Memory B cell (primary cell): ENCODE results near the gene CCNK.
A peak's percentile ranks its signal among the peaks of the same experiment; 100 is the strongest.

Experiments used
- ATAC-seq: fragments of 150-1000 bp; cut with Tn5 transposase; 2 replicates; pipeline ENCODE4 v1.10.0; 2021; ENCODE audit warnings: low read depth, mild to moderate bottlenecking, moderate library complexity
- DNase-seq, 2 donors: peaks; one replicate each; pipeline ENCODE4 v3.0.0; 2022; ENCODE audit warnings: low spot score in 2 of 2
- H3K27ac Mint-ChIP-seq: one replicate; pipeline ENCODE4 v1.8.0; 2022; ENCODE audit warnings: mild to moderate bottlenecking, moderate library complexity, mixed read lengths
- H3K27me3 Mint-ChIP-seq: one replicate; pipeline ENCODE4 v1.8.0; 2022; ENCODE audit warnings: mixed read lengths
- H3K36me3 Mint-ChIP-seq: one replicate; pipeline ENCODE4 v1.8.0; 2022; ENCODE audit warnings: mild to moderate bottlenecking, mixed read lengths
- H3K4me1 Mint-ChIP-seq: one replicate; pipeline ENCODE4 v1.8.0; 2022; ENCODE audit warnings: mixed read lengths
- H3K4me3 Mint-ChIP-seq: one replicate; pipeline ENCODE4 v1.8.0; 2022; ENCODE audit warnings: mild to moderate bottlenecking, moderate library complexity, mixed read lengths
- H3K9me3 Mint-ChIP-seq: one replicate; pipeline ENCODE4 v1.8.0; 2022; ENCODE audit warnings: mixed read lengths

CCNK gene

GRCh38 chr14:99475179-99475578, 6.0 kb upstream of the CCNK start:
- ATAC-seq (no peak), DNase-seq (no peak)
- H3K4me1 Mint-ChIP-seq = peaks cover 28% of the 10 kb centered on the region

DNA sequence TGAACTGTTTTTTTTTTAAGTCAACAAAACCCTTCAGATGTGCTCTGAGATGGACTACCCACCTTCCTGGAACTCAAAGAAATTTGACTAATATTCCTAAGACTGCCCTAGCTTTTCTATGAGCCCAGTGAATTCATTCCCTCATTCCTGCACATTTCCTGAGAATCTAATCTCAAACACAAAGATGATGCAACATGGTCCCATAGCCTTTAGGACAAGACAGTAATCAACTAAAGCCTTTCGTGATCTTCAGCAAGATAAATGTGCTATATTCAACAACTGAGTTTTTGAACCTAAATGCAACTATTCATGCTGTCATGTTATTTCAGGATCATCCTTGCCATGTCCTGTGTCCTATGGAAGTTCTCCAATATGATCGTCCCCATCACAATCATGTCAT, 5.5 kb upstream of the CCNK start:
- no peak overlapping the region for H3K4me3 Mint-ChIP-seq
- no peaks in the 10 kb centered on the region for H3K36me3 Mint-ChIP-seq

More at GRCh38 chr14:99475179-99475578, 6.0 kb upstream of the CCNK start:
- Mint-ChIP-seq H3K36me3 (no peaks in the 10 kb centered on the region), H3K4me3 (no peak overlapping the region), H3K27ac (no peak overlapping the region), H3K9me3 (no peaks in the 10 kb centered on the region), H3K27me3 (no peaks in the 10 kb centered on the region)

DNA sequence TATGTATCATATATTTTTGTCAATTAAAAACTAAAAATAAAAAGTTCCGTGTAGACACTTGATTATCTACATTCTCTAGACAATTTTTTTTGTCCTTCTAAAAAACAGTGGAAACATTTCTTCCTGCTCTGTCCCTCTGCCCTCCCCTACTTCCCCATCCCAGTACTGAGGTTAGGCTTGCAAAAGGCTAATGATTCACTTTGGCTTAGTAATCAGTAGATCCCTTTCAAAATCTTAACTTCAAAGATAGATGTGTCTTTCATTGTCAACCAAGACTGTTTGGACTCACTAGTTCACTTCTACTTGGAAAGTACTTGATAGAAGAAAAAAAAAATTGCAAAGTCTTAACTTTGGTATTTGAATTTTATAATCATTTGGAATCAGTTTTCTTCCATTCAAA, 4.3 kb upstream of the CCNK start:
- no peaks in the 10 kb centered on the region for H3K9me3 Mint-ChIP-seq
- peaks cover 25% of the 10 kb centered on the region for H3K4me1 Mint-ChIP-seq
- no peak overlapping the region for H3K4me3 Mint-ChIP-seq
- ATAC-seq (no peak), DNase-seq (no peak)
- H3K27ac Mint-ChIP-seq = peak overlapping the region; percentile 62
- H3K27me3 Mint-ChIP-seq = no peaks in the 10 kb centered on the region
- no peaks in the 10 kb centered on the region for H3K36me3 Mint-ChIP-seq

More for the DNA sequence above, 5.5 kb upstream of the CCNK start:
- no peak for DNase-seq
- Mint-ChIP-seq H3K4me1 (peaks cover 26% of the 10 kb centered on the region), H3K9me3 (no peaks in the 10 kb centered on the region), H3K27ac (no peak overlapping the region), H3K27me3 (no peaks in the 10 kb centered on the region)
- ATAC-seq = no peak

GRCh38 chr14:99478128-99478527, 3.1 kb upstream of the CCNK start:
- Mint-ChIP-seq H3K36me3 (no peaks in the 10 kb centered on the region), H3K4me3 (no peak overlapping the region), H3K27ac (no peak overlapping the region), H3K9me3 (no peaks in the 10 kb centered on the region), H3K27me3 (no peaks in the 10 kb centered on the region), H3K4me1 (peaks cover 30% of the 10 kb centered on the region)
- DNase-seq (no peak), ATAC-seq (no peak)

DNA sequence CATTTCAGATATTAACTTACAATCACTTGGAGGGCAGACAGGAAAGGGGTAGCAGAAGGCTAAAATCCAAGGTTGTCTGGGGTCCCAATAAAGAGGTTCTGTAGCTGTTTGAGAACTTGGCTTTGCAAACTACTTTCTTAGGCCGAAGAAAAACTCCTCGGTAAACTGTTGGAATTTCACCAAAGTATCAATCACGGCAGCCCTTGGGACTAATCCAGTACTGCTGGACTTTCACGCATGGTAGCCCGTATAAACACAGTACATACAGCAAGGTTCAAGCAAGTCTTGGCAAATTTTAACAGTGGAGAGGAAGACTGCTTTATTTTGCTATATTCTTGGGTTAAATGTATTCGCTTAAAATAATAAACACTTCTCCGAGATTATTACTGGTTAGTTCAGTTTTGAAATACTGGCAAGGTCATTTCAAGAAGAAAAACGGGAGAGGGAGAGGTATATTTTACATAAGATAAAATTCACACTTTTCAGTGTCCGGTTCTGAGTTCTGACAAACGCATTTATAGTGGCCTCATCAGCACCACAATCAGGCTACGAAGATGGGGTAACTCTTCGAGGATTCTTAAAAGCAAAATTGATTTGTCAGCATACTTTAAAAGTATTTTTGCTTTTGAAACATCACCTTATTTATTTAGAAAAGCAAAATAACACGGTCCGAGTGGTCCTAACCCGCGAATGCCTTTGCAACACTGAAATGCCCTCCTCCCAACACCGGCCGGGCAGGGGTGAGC, 1.9 kb upstream of the CCNK start:
- H3K4me1 Mint-ChIP-seq = peaks cover 39% of the 10 kb centered on the region
- no peaks in the 10 kb centered on the region for H3K9me3 Mint-ChIP-seq
- ATAC-seq = no peak
- no peaks in the 10 kb centered on the region for H3K27me3 Mint-ChIP-seq
- peak overlapping the region; percentile 76 for H3K27ac Mint-ChIP-seq
- no peak for DNase-seq
- H3K4me3 Mint-ChIP-seq = peak overlapping the region; percentile 99
- no peaks in the 10 kb centered on the region for H3K36me3 Mint-ChIP-seq

DNA sequence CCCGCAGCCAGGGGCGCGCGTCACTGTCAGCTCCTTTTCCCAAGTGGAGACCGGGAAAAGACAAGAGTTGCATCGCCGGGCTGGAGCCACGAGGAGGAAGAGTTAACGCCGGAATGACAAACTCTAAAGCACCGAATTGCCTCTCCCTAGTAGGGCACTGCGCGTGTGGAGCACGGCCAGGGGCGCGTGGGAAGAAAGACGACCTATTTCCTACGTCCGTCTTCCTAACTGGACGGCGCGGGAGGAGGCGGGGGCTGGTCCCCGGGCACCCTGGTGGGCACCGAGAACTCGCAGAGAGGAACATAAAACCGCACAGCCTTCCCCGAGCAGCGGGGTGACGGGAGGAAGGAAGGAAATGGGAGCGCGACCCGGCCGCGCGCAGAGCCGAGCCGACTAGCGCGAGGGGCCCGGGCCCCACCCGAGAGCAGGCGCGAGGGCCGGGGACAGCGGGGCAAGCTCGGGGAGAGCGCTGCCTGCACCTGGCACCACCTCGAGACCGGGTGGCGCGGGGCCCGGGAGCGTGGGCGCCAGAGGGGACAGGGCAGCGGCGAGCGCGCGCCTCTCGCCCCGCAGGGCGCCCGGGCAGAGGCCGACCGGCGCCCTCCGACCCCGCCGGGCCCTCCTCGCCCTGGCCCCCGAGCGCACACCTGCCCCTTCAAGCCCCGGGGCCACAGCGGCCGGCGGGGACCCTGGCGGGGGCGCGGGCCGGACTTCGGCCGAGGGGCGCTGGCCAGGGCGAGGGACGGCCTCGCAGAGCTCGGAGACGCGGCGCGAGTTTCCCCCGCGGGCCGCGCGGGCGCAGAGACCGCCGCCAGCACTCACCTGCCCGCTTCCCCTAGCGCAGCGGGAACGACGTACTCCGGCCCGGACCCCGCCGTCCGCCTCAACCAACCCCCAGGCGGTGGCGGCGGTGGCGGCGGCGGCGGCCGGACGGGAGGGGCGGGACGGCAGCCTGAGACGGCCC, 1.0 kb upstream of the CCNK start, which contains the start of gene SETD3:
Gene SETD3, minus strand, starts transcription at position 954 of the 964 bp plus-strand sequence. CDS start 15,054 bp downstream, outside the sequence.
- H3K4me1 Mint-ChIP-seq = peaks cover 41% of the 10 kb centered on the region

GRCh38 chr14:99481745-99482099, 513 bp downstream of the CCNK start:
- Mint-ChIP-seq H3K4me1 (peaks cover 52% of the 10 kb centered on the region), H3K36me3 (no peaks in the 10 kb centered on the region), H3K27ac (peak overlapping the region; percentile 91), H3K9me3 (no peaks in the 10 kb centered on the region), H3K27me3 (no peaks in the 10 kb centered on the region), H3K4me3 (peak overlapping the region; percentile 86)
- DNase-seq (peak in 1 of 2 donors; percentile 2), ATAC-seq (no peak)

More for the DNA sequence above, 1.0 kb upstream of the CCNK start, which contains the start of gene SETD3:
- no peaks in the 10 kb centered on the region for H3K27me3 Mint-ChIP-seq
- no peaks in the 10 kb centered on the region for H3K9me3 Mint-ChIP-seq
- H3K4me3 Mint-ChIP-seq = peak within 1 kb of the TSS; percentile 99
- ATAC-seq = no peak
- H3K27ac Mint-ChIP-seq = peak within 1 kb of the TSS; percentile 91
- H3K36me3 Mint-ChIP-seq = no peaks in the 10 kb centered on the region
- peak; percentile 7 to 45 for DNase-seq

GRCh38 chr14:99484106-99484505, 2.9 kb downstream of the CCNK start:
- ATAC-seq (no peak), DNase-seq (no peak)
- Mint-ChIP-seq H3K9me3 (no peaks in the 10 kb centered on the region), H3K27ac (no peak overlapping the region), H3K36me3 (no peaks in the 10 kb centered on the region), H3K4me1 (peaks cover 47% of the 10 kb centered on the region), H3K4me3 (no peak overlapping the region), H3K27me3 (no peaks in the 10 kb centered on the region)

DNA sequence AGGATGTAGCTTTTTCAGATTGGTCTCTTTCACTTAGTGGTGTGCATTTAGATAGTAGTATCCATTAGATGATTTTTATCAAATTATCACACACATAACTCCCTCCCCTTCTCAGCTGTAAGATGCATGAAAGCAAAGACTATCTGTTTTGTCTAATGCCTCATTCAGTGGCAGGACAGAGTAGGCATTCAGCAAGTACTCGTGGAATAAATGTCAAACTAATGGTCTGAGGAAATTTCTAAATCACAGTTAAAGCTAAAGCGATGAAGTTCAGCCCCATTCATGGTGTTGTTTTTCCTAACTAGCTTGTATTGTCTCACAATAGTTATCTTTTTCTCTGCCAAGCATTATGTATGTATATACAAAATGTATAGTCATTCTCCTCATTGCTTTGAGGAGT, 16.1 kb downstream of the CCNK start:
- DNase-seq = no peak

DNA sequence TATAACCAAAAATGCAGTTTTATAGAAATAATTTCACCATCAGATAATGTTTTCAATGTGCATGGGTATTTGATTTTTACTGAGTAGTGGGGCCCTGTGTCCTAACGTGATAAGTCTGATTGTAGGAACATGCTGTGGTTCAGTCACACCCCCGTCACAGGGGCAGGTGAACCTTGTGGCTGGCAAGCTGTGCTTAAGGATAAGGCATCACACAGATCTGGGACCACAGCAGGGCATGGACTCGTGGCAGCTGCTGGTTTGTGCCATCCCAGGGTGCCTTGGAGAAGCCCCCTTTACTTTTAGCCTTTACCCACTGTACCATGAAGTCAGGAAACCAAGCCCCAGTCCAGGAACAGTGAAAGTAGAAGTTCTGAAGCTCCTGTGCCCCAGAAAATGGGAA, 16.7 kb downstream of the CCNK start:
- Mint-ChIP-seq H3K4me1 (peaks cover 4% of the 10 kb centered on the region), H3K9me3 (no peaks in the 10 kb centered on the region), H3K36me3 (peaks cover 39% of the 10 kb centered on the region), H3K27ac (no peak overlapping the region), H3K4me3 (no peak overlapping the region), H3K27me3 (no peaks in the 10 kb centered on the region)
- DNase-seq (no peak), ATAC-seq (no peak)

More for the DNA sequence above, 16.1 kb downstream of the CCNK start:
- no peak overlapping the region for H3K27ac Mint-ChIP-seq
- ATAC-seq = no peak
- H3K4me1 Mint-ChIP-seq = peaks cover 4% of the 10 kb centered on the region
- H3K4me3 Mint-ChIP-seq = no peak overlapping the region
- no peaks in the 10 kb centered on the region for H3K9me3 Mint-ChIP-seq
- no peaks in the 10 kb centered on the region for H3K27me3 Mint-ChIP-seq
- peaks cover 38% of the 10 kb centered on the region for H3K36me3 Mint-ChIP-seq

DNA sequence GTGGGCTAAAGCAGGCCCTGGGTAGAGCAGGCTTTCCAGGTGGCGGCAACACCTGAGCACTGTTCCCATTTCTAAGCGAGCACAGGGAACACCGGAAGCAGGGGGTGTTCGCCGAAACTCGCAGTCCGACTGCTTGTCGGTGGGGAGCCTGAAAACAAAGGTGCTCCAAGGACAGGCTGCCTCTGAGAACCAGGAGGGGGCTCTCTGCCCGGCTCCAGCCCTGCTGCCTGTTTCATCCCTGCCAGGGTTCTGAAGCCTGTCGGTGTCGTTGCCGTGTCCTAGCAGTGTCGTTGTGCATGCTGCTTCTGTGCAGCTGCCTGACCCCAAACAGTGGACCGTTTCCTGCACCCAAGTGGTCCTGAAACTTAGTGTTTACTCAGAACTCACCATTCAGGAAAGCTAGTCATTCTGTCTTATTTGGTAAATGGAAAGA, 21.8 kb downstream of the CCNK start:
- ATAC-seq (no peak), DNase-seq (no peak)
- Mint-ChIP-seq H3K9me3 (no peaks in the 10 kb centered on the region), H3K27me3 (no peaks in the 10 kb centered on the region), H3K4me1 (no peaks in the 10 kb centered on the region), H3K4me3 (no peak overlapping the region), H3K36me3 (peaks cover 35% of the 10 kb centered on the region), H3K27ac (no peak overlapping the region)

- DNase-seq = no peak
- Mint-ChIP-seq H3K4me3 (no peak overlapping the region), H3K9me3 (no peaks in the 10 kb centered on the region), H3K27me3 (no peaks in the 10 kb centered on the region), H3K27ac (no peak overlapping the region), H3K4me1 (no peaks in the 10 kb centered on the region), H3K36me3 (peaks cover 43% of the 10 kb centered on the region)
- ATAC-seq = no peak
Measured at GRCh38 chr14:99503848-99504453, 22.7 kb downstream of the CCNK start.

- no peak overlapping the region for H3K4me3 Mint-ChIP-seq
- H3K36me3 Mint-ChIP-seq = peaks cover 47% of the 10 kb centered on the region
- no peaks in the 10 kb centered on the region for H3K4me1 Mint-ChIP-seq
- ATAC-seq (no peak), DNase-seq (no peak)
- no peaks in the 10 kb centered on the region for H3K27me3 Mint-ChIP-seq
- H3K9me3 Mint-ChIP-seq = no peaks in the 10 kb centered on the region
- peak overlapping the region; percentile 3 for H3K27ac Mint-ChIP-seq
Measured at GRCh38 chr14:99505089-99505488, 23.9 kb downstream of the CCNK start.

GRCh38 chr14:99506276-99506675, 25.1 kb downstream of the CCNK start:
- ATAC-seq (no peak), DNase-seq (no peak)
- H3K4me3 Mint-ChIP-seq = no peak overlapping the region
- H3K27ac Mint-ChIP-seq = no peak overlapping the region
- H3K36me3 Mint-ChIP-seq = peaks cover 42% of the 10 kb centered on the region
- H3K4me1 Mint-ChIP-seq = no peaks in the 10 kb centered on the region
- no peaks in the 10 kb centered on the region for H3K27me3 Mint-ChIP-seq
- no peaks in the 10 kb centered on the region for H3K9me3 Mint-ChIP-seq
